GM12874 (cell line): Measurements from ENCODE around the gene ANKRD11.
A peak's percentile ranks its signal among the peaks of the same experiment; 100 is the strongest.

Source experiments
- TF ChIP-seq, protein P1 (sequence below): IDR thresholded peaks from 2 replicates; pipeline ENCODE4 v1.5.1; 2011; ENCODE audit warnings: low read depth, mild to moderate bottlenecking, control low read depth, low read length, moderate library complexity; ENCODE audit not compliant: insufficient read depth

Gene ANKRD11

DNA sequence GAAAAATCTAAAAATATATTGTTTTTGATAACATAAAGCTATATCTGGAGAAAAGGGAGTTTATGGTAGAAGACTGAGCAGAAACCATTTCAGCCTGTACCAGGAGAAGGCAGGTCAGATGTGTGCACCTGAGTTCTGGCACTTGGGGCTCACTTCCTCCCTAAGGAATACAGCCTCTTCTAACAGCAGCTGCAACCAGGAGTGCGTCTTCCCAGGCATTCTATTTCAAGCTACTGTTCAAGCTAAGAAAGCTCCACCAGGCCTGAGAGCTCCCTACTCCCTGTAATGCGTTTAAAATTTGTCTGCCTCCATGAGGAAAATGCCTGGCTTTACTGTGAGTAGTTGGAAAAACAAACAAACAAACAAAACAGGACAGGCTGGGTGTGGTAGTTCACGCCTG is 176.8 kb downstream of the ANKRD11 start:
- TF ChIP-seq, protein P1, sequence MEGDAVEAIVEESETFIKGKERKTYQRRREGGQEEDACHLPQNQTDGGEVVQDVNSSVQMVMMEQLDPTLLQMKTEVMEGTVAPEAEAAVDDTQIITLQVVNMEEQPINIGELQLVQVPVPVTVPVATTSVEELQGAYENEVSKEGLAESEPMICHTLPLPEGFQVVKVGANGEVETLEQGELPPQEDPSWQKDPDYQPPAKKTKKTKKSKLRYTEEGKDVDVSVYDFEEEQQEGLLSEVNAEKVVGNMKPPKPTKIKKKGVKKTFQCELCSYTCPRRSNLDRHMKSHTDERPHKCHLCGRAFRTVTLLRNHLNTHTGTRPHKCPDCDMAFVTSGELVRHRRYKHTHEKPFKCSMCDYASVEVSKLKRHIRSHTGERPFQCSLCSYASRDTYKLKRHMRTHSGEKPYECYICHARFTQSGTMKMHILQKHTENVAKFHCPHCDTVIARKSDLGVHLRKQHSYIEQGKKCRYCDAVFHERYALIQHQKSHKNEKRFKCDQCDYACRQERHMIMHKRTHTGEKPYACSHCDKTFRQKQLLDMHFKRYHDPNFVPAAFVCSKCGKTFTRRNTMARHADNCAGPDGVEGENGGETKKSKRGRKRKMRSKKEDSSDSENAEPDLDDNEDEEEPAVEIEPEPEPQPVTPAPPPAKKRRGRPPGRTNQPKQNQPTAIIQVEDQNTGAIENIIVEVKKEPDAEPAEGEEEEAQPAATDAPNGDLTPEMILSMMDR, result no peak

GRCh38 chr16:89312598-89313299 is 177.6 kb downstream of the ANKRD11 start:
- TF ChIP-seq, protein P1, result no peak

- TF ChIP-seq, protein P1, result no peak
Measured at GRCh38 chr16:89312194-89312593, 178.2 kb downstream of the ANKRD11 start.

DNA sequence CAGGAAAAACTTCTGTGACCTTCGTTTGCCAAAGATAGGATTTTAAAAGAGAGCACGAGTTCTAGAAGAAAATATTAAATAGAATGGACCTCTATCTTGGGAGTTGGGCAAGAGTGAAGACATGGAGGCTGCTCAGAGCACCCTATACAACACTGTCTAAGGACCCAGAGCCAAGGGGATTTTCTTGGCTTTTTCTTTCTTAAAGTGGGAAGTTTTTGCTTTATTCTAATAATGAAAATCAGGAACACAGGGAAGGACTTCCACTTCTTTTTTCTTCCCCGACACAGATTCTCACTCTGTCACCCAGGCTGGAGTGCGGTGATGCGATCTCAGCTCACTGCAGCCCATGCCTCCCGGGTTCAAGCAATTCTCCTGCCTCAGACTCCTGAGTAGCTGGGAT is 178.7 kb downstream of the ANKRD11 start:
- TF ChIP-seq, protein P1, result no peak

GRCh38 chr16:89309438-89310122 is 180.8 kb downstream of the ANKRD11 start:
- TF ChIP-seq, protein P1, result no peak

- TF ChIP-seq, protein P1, result peak; percentile 47; the same call in 1 of the 2 replicates
Measured at GRCh38 chr16:89308391-89309333, 181.7 kb downstream of the ANKRD11 start.

GRCh38 chr16:89307421-89307805 is 182.9 kb downstream of the ANKRD11 start:
- TF ChIP-seq, protein P1, result no peak
